Astrocyte (in vitro differentiated cells and primary cell): ENCODE measurements around the gene PDGFRB. TPM values are rescaled to one million over a fixed set of nuclear protein-coding genes. Genes with fewer than 3 reads are reported as not detected.
A peak's percentile ranks its signal among the peaks of the same experiment; 100 is the strongest.

Experiments used
- DNase-seq: peaks from one replicate; pipeline ENCODE4 v3.0.0-alpha.2; 2010; ENCODE audit warnings: low read depth
- FAIRE-seq: peaks from 2 replicates; lab custom pipeline; 2011; peaks lifted over from hg19 to GRCh38; lab: Jason Lieb, UNC
- H2AFZ ChIP-seq: 2 replicates; pipeline ENCODE4 v1.6.0; 2012; ENCODE audit warnings: low read depth, low read length, inconsistent platforms
- H3K27ac ChIP-seq: 2 replicates; pipeline ENCODE4 v1.5.1; 2011; ENCODE audit warnings: low read depth, low read length, inconsistent platforms
- H3K27me3 ChIP-seq: 2 replicates; pipeline ENCODE4 v1.6.0; 2011; ENCODE audit warnings: low read length, inconsistent platforms; ENCODE audit not compliant: insufficient read depth
- H3K36me3 ChIP-seq: 2 replicates; pipeline ENCODE4 v1.5.1; 2011; ENCODE audit warnings: low read length, inconsistent platforms; ENCODE audit not compliant: insufficient read depth
- H3K4me1 ChIP-seq: 2 replicates; pipeline ENCODE4 v1.5.1; 2011; ENCODE audit warnings: low read length, inconsistent platforms; ENCODE audit not compliant: insufficient read depth
- H3K4me2 ChIP-seq: 2 replicates; pipeline ENCODE4 v1.6.0; 2012; ENCODE audit warnings: low read length, inconsistent platforms
- H3K4me3 ChIP-seq: 2 replicates; pipeline ENCODE4 v1.5.1; 2011; ENCODE audit warnings: low read depth, mild to moderate bottlenecking, low read length, inconsistent platforms; ENCODE audit not compliant: insufficient read depth
- H3K79me2 ChIP-seq: 2 replicates; pipeline ENCODE4 v1.6.0; 2012; ENCODE audit warnings: mild to moderate bottlenecking, low read length, inconsistent platforms; ENCODE audit not compliant: insufficient read depth
- H3K9ac ChIP-seq: 2 replicates; pipeline ENCODE4 v1.6.0; 2012; ENCODE audit warnings: mild to moderate bottlenecking, low read length, inconsistent platforms
- H3K9me3 ChIP-seq: 2 replicates; pipeline ENCODE4 v1.5.1; 2012; ENCODE audit warnings: low read depth, mild to moderate bottlenecking, low read length, inconsistent platforms; ENCODE audit not compliant: insufficient read depth
- H4K20me1 ChIP-seq: 2 replicates; pipeline ENCODE4 v1.6.0; 2012; ENCODE audit warnings: low read length, inconsistent platforms; ENCODE audit not compliant: insufficient read depth
- H3K27ac Mint-ChIP-seq: one replicate; pipeline ENCODE4 v1.8.0; 2021; ENCODE audit warnings: mild to moderate bottlenecking, mixed read lengths; ENCODE audit not compliant: unreplicated experiment
- H3K27me3 Mint-ChIP-seq: one replicate; pipeline ENCODE4 v1.8.0; 2021; ENCODE audit warnings: low read depth, mixed read lengths; ENCODE audit not compliant: unreplicated experiment
- H3K36me3 Mint-ChIP-seq: one replicate; pipeline ENCODE4 v1.8.0; 2021; ENCODE audit warnings: low read depth, mixed read lengths; ENCODE audit not compliant: unreplicated experiment
- H3K4me1 Mint-ChIP-seq: one replicate; pipeline ENCODE4 v1.8.0; 2021; ENCODE audit warnings: low read depth, mixed read lengths; ENCODE audit not compliant: unreplicated experiment
- H3K4me3 Mint-ChIP-seq: one replicate; pipeline ENCODE4 v1.8.0; 2021; ENCODE audit warnings: mild to moderate bottlenecking, moderate library complexity, mixed read lengths; ENCODE audit not compliant: unreplicated experiment
- H3K9me3 Mint-ChIP-seq: one replicate; pipeline ENCODE4 v1.8.0; 2021; ENCODE audit warnings: mild to moderate bottlenecking, mixed read lengths; ENCODE audit not compliant: unreplicated experiment
- CTCF ChIP-seq: IDR thresholded peaks from 2 replicates; pipeline ENCODE4 v1.5.1; 2011; ENCODE audit warnings: low read depth, mild to moderate bottlenecking, inconsistent platforms, low read length, moderate library complexity; ENCODE audit not compliant: insufficient read depth
- EZH2 ChIP-seq: IDR thresholded peaks from 2 replicates; pipeline ENCODE4 v1.6.1; 2012; ENCODE audit warnings: mild to moderate bottlenecking, low read length, inconsistent platforms; ENCODE audit not compliant: insufficient read depth
- total RNA-seq: library from RNA; stranded (reverse); gene quantifications from 2 replicates; pipeline ENCODE4 v1.2.1, GENCODE V29; 2021

Gene PDGFRB
- total RNA-seq, 1 donor from 2014 or later, result 78.8 TPM

GRCh38 chr5:150137997-150138396 is 17.6 kb downstream of the PDGFRB start:
- peaks cover 12% of the 10 kb centered on the region for H3K36me3 ChIP-seq
- FAIRE-seq, result no peak
- Mint-ChIP-seq H3K27me3 (no peaks in the 10 kb centered on the region), H3K4me3 (peak overlapping the region; percentile 66), H3K9me3 (no peaks in the 10 kb centered on the region), H3K27ac (peak overlapping the region; percentile 97), H3K4me1 (peaks cover 56% of the 10 kb centered on the region), H3K36me3 (peaks cover 16% of the 10 kb centered on the region)
- H3K4me2 ChIP-seq, result peak overlapping the region; percentile 82
- peak overlapping the region; percentile 90 for H3K9ac ChIP-seq
- peaks cover 44% of the 10 kb centered on the region for H3K79me2 ChIP-seq
- TF ChIP-seq EZH2 (no peak), CTCF (no peak)
- peaks cover 76% of the 10 kb centered on the region for H3K4me1 ChIP-seq
- no peak overlapping the region for H2AFZ ChIP-seq
- H3K4me3 ChIP-seq, result no peak overlapping the region
- no peaks in the 10 kb centered on the region for H3K9me3 ChIP-seq
- no peaks in the 10 kb centered on the region for H4K20me1 ChIP-seq
- no peaks in the 10 kb centered on the region for H3K27me3 ChIP-seq
- DNase-seq, result no peak
- peak overlapping the region; percentile 99 for H3K27ac ChIP-seq

GRCh38 chr5:150137168-150137957 is 18.3 kb downstream of the PDGFRB start:
- Mint-ChIP-seq H3K36me3 (peaks cover 16% of the 10 kb centered on the region), H3K9me3 (no peaks in the 10 kb centered on the region), H3K4me3 (peak overlapping the region; percentile 66), H3K4me1 (peaks cover 52% of the 10 kb centered on the region), H3K27ac (peak overlapping the region; percentile 97), H3K27me3 (no peaks in the 10 kb centered on the region)
- Histone ChIP-seq H4K20me1 (no peaks in the 10 kb centered on the region), H3K9ac (peak overlapping the region; percentile 90), H3K4me2 (peak overlapping the region; percentile 82), H3K4me3 (no peak overlapping the region), H3K4me1 (peaks cover 70% of the 10 kb centered on the region), H3K9me3 (no peaks in the 10 kb centered on the region), H3K27me3 (no peaks in the 10 kb centered on the region), H3K36me3 (peaks cover 12% of the 10 kb centered on the region), H3K79me2 (peaks cover 44% of the 10 kb centered on the region), H2AFZ (no peak overlapping the region), H3K27ac (peak overlapping the region; percentile 99)
- DNase-seq (peak; percentile 69), FAIRE-seq (no peak)
- no peak for TF ChIP-seq CTCF
- TF ChIP-seq EZH2, result no peak
